Middle frontal gyrus (tissue), 1 donor: ENCODE measurements around the gene C1orf210.

Source experiments
- DNase-seq: peaks from one replicate; pipeline ENCODE4 v3.0.0-alpha.2; 2015; ENCODE audit warnings: low spot score; ENCODE audit errors: extremely low spot score

The C1orf210 gene

DNA sequence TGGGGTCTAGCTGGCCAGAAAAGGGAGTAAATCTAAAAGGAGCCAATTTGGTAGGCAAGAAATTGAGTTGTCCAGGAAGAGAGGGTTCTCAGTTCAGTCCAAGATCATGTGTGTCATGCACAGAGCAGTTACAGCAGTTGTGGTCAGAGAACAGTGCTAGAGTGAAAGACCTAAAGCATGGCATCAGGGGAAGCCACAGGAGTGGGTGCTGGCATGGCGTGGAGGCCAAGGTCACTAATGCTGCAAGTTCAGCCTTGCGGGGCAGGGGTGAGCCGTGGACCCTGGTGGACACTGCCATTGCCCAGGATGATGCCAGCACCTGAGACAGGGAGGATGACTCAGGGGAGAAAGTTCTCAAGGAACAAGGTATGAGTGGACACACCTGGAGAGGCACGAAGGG is 32.2 kb downstream of the C1orf210 start:
- DNase-seq, result no peak

DNA sequence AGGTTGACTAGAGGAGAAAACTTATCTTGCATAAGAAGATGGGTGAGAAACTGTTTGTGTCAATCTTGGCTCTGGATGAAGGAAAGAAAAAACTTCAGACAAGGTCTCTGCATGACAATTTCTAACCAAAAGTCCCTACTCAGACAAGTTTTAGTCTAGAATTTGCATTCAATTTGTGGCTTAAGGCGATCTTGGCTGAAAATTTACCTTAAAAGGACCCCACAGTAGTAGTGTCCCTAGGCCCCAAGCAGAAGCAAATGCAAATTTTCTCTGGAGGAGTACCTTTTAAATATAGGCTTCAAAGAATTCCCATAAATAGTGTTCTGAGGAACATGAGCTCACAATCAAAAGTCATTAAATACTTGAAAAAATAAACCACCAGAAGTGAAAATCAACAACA is 33.2 kb downstream of the C1orf210 start:
- DNase-seq, result no peak

GRCh38 chr1:43251024-43251423 is 34.4 kb downstream of the C1orf210 start:
- DNase-seq, result no peak

GRCh38 chr1:43250351-43250761 is 35.0 kb downstream of the C1orf210 start:
- no peak for DNase-seq

GRCh38 chr1:43247256-43247921 is 38.0 kb downstream of the C1orf210 start:
- DNase-seq, result no peak

DNA sequence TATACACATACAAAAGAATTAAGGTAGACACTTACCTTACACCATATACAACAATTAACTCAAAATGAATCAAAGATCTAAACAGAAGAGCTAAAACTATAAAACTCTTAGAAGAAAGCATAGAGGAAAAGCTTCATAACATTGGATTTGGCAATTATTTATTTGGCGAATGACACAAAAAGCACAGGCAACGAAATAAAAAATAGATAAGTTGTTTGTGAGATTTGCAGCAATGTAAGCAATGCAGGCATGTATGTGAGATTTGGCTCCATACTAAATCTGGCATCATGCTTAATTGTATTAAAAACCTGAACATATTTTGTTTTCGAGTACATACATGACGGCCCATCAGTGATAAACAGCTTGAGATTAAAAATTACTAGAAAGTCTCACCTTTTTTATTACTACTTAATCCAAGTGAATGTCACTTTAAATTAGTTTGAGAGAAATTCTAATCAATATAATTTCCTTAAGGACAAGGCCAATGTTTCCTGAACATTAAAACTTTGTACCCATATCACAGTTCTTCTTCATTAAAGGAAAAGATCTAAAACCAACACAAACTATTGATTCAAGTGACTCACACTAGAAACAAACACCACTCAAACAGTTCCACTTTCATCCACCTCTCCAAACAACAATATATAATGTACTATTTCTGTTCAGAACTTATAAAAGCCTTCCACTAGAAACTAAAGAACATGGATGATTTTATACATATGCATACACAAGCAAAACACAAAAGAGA is 38.7 kb downstream of the C1orf210 start:
- DNase-seq, result no peak

DNA sequence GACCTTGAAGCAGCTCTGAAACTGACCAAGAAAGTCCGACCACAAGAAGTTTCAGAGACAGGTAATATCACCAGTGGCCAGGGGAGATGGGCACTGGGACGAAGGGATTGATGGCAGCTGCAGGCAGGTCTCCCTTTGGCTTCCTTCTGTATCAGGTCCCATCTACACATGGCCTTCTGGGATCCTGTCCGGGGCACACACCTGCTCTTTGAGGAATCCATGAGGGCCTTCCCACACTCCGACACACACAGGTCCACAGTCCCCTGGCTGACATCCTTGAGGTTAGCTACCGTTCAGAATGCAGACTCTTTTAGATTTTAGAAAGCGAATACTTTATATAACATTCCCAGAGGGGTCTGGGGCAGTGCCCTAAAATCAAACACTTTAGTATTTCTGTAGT is 42.1 kb downstream of the C1orf210 start:
- no peak for DNase-seq

DNA sequence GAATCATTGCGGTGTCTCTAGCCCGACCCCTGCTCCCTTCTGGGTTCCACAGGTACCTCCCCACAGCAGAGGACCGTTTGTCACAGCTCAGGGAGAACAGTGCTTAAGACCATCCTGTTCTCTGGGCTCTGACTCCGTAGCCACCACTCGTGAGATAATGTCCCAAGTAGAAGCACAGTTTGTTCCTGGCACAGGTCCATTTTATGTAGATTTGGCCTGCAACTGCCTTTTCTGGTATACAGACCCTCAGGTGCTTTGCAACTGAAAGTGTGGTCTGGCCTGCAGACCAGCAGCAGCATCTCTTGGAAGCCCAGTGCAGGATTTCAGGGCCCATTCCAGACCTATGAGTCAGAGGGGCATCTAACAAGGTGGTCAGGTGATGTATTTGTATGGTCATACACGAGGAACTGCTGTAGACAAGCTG is 44.0 kb downstream of the C1orf210 start:
- DNase-seq, result no peak

GRCh38 chr1:43239484-43239883 is 45.9 kb downstream of the C1orf210 start:
- no peak for DNase-seq

DNA sequence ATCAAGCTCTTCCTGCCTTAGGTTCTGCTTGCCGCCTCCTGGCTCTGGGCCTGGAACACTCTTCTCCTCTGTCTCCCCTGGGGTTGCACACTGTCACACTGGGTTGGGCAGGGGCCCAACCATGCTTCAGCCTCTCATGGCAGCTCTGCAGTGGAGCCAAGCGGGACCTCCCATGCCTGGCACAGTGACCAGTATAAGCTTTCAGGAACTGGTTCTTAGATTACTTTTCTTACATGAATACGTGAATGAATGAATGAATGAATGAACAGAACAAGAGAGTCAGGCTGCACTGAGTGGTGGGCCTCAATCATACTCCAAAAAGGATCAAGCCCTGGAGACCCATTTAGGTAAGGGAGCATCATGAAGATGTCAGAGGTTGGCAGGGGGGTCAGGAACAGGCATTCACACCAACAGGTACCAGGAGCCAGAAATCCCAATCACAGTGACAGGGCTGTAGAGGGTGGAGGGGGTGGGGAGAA is 46.4 kb downstream of the C1orf210 start:
- DNase-seq, result no peak

- DNase-seq, result peak; percentile 65
Observed at GRCh38 chr1:43238085-43238484, 47.3 kb downstream of the C1orf210 start.

GRCh38 chr1:43237121-43237520 is 48.3 kb downstream of the C1orf210 start:
- no peak for DNase-seq

GRCh38 chr1:43235451-43236121 is 49.8 kb downstream of the C1orf210 start:
- DNase-seq, result no peak

DNA sequence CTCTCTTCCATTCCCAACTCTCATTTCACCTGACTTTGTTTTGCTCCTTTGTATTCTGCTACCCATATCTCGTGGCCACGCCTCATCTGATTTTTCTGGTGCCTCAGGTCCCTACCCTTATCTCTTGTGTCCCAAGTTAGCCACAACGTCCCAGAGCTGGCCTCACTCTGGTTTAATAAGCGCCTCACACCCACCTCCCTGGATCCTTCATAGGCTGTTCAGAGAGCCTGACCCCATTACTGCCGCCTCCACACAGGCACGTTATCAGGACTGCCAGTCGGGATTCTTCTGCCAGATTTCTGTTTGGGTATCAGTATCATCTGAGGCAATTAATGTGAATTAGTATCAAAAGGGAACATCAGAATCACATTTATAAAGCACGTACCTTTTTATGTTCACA is 50.3 kb downstream of the C1orf210 start:
- no peak for DNase-seq

GRCh38 chr1:43234267-43234666 is 51.1 kb downstream of the C1orf210 start:
- DNase-seq, result no peak

DNA sequence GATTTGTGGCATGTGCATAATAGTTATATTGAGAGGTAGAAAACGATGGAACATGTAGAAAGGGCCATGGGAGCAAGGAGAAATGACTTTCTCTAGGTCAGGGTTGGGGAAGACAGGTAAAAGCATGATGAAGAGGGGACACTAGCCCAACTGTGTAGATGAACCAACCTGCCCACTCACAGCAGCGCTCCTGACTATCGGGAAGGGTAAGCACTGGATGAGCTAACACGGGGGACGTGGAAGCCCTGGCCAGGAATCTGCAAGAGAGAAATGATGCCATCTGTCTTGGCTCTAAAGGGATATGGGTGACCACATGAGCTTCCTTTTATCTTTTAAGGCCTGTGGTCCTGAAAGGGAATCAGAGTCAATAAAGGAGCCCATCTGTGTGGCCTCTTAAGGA is 51.8 kb downstream of the C1orf210 start:
- DNase-seq, result no peak

GRCh38 chr1:43232482-43232881 is 52.9 kb downstream of the C1orf210 start:
- DNase-seq, result peak; percentile 58

GRCh38 chr1:43232074-43232473 is 53.3 kb downstream of the C1orf210 start:
- no peak for DNase-seq
